ENCODE data around the gene DDI1.
A peak's percentile ranks its signal among the peaks of the same experiment; 100 is the strongest.

The DDI1 gene

DNA sequence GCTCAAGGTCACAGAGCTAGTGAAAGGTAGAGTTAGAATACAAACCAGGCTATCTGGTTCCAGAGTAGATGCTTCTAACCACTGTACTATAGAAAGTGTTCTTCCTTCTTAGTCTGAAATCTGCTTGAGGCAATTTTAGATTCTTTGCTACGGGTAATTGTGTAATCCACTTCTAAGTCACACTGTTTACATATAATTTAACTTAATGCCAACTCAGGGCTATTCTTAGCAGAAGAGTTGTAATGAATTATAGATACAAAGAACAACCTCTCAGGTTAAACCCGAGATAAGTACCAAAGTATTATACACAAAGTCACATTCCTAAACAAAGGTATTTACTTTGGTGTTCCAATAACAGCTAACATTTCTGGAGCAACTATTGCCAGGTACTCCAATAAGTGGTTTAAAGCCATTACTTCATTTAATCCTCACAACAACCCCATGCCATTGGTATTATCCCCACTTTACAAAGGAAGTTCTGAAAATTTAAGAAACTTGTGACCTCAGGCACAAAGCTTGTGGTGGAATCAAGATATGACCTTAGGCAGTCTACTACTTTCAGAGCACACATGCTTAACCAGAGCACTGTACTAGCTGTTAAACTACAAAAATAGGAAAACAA is 31.1 kb upstream of the DDI1 start:
- TF ChIP-seq, protein P1, sequence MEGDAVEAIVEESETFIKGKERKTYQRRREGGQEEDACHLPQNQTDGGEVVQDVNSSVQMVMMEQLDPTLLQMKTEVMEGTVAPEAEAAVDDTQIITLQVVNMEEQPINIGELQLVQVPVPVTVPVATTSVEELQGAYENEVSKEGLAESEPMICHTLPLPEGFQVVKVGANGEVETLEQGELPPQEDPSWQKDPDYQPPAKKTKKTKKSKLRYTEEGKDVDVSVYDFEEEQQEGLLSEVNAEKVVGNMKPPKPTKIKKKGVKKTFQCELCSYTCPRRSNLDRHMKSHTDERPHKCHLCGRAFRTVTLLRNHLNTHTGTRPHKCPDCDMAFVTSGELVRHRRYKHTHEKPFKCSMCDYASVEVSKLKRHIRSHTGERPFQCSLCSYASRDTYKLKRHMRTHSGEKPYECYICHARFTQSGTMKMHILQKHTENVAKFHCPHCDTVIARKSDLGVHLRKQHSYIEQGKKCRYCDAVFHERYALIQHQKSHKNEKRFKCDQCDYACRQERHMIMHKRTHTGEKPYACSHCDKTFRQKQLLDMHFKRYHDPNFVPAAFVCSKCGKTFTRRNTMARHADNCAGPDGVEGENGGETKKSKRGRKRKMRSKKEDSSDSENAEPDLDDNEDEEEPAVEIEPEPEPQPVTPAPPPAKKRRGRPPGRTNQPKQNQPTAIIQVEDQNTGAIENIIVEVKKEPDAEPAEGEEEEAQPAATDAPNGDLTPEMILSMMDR (conservative IDR thresholded peaks at IDR 0.05; ENCODE audit: control insufficient read depth, insufficient read depth, low read depth, low read length), result no peak
- peak; percentile 37 for DNase-seq (ENCODE audit: low read depth)

DNA sequence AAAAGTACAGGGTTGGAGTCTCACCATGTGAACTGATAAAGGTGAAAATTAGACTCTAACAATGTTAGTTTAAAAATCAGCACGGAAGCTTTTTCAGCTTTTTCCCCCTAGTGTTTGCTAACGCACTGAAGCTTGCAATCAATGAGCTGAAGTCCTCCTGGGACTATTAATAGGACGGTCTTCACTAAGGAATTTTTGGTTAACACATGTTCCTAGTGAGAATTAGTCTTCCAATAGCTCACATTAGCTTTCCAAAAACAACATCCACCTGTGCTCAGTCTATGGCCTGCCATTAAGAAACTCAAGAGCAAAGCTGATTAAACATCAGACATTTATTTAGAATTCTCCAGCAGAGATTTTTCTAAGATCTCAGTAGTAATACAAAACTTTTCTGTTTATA is 26.7 kb upstream of the DDI1 start:
- TF ChIP-seq, protein P1 (conservative IDR thresholded peaks at IDR 0.05; ENCODE audit: control insufficient read depth, insufficient read depth, low read depth, low read length), result no peak
- no peak overlapping the region for H3K4me3 ChIP-seq (ENCODE audit: control insufficient read depth, low read depth, low read length)
- no peak for DNase-seq (ENCODE audit: low read depth)

More for the DNA sequence above, 31.1 kb upstream of the DDI1 start:
- H3K4me3 ChIP-seq (ENCODE audit: control insufficient read depth, low read depth, low read length), result no peak overlapping the region

DNA sequence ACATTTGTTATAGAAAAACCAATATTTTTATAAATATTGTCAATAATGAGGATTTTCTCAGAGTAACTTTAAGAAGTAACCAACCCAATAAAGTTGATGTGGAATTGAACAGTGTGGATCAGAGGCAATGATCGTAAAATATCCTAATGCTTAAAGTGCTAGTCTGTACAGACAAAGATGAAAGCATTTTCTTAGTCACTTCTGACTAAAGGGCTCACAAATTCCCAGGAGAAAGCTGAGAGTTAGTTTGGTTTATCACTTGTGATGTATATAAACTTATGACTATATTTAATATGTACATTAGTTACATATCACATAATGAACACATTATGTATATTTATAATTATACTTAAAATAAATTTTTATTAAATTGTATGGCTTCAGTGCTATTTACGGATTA is 25.4 kb upstream of the DDI1 start:
- TF ChIP-seq, protein P1 (conservative IDR thresholded peaks at IDR 0.05; ENCODE audit: control insufficient read depth, insufficient read depth, low read depth, low read length), result no peak
- DNase-seq (ENCODE audit: low read depth), result peak; percentile 44
- no peak overlapping the region for H3K4me3 ChIP-seq (ENCODE audit: control insufficient read depth, low read depth, low read length)

DNA sequence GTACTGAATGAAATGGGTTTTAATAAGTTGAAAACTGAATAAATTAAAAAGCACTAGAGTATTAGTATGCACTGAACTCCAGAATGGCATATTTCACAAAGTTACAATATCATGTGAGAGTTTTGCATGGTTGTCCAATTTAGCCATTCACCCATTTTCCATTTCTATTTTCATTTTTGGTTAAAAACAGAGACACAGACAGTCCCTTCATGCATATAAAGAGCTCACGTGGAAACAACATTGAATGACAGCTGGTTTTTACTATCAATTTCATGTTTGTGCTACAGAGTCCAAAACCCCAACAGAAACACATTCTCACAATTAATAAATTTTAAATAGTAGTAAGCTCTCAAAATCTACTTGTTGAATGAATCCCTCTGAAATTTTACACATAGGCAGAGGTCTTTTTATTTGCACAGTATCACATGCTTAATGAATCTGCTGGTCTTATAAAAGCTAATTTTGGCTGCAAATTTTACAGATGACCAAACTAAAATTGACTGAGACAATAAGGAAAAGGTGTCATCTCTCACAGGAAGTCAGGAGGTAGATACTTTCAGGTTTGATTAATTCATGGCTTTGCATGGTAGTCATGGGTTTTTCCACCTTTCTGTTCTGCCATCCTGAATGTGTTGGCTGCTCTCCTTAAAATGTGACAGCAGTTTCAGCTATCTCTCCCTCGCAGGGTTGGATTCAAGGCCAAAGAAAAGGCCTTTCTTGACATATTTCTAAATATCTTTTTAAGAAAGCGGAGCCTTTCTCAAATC is 20.6 kb upstream of the DDI1 start:
- no peak overlapping the region for H3K4me3 ChIP-seq (ENCODE audit: control insufficient read depth, low read depth, low read length)
- DNase-seq (ENCODE audit: low read depth), result no peak
- TF ChIP-seq, protein P1 (conservative IDR thresholded peaks at IDR 0.05; ENCODE audit: control insufficient read depth, insufficient read depth, low read depth, low read length), result no peak

DNA sequence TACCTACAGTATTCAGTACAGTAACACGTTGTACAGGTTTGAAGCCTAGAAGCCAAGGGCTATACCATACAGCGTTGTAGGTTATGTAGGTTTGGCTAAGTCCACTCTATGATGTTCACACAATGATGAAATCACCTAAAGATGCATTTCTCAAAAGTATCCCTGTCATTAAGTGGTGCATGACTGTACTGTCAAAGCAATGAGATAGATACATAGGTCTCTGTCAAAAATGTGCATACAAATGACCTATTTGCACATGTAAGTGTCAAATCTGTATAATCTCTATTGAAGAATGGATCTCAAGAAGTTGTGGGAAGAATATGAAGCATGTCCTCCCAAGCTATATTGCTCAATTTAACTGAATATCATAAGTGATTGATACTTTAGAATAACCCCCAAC is 11.9 kb upstream of the DDI1 start:
- DNase-seq (ENCODE audit: low read depth), result no peak
- TF ChIP-seq, protein P1 (conservative IDR thresholded peaks at IDR 0.05; ENCODE audit: control insufficient read depth, insufficient read depth, low read depth, low read length), result no peak
- H3K4me3 ChIP-seq (ENCODE audit: control insufficient read depth, low read depth, low read length), result no peak overlapping the region

DNA sequence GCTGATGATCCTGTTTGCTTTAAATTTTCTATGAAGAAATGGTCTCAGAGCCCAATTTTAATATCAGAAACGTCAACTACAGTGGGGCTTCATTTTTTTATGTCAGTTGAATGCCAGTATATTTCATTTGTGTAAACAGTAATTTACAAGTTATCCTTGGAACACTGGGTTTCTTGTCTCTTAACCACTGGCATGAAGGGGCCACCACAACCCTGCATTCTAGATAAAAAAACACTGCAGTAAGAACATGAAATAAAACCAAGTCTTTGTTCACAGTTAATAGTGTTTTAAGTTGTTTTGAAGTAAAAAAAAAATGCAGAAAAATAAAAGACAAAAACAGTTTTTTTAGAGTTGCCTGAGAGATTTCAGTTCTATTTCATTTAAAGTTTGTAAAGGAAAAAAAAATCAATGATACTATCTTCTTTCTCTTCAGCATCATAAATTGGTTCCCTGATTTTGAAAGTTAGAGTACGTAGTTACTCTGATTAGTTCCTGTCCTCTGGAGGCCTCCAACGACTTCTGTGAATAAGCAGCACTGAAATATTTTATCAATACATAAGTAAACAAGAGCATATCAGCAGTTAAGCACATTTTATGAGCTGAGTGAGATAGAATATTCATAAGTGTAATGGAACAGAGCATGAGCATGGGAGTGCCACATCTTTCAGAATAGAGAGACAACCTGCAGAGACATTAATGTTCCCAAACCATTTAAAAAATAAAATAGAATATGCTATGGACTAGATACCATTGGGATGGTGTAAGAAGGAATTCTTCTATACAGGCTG is 7.8 kb upstream of the DDI1 start:
- DNase-seq (ENCODE audit: low read depth), result no peak
- TF ChIP-seq, protein P1 (conservative IDR thresholded peaks at IDR 0.05; ENCODE audit: control insufficient read depth, insufficient read depth, low read depth, low read length), result no peak
- H3K4me3 ChIP-seq (ENCODE audit: control insufficient read depth, low read depth, low read length), result no peak overlapping the region

Data from fibroblast of mammary gland (primary cell).